Heart right ventricle (tissue), 16 donors: ENCODE data around the gene UBAP1. TPM values are rescaled to one million over a fixed set of nuclear protein-coding genes. Genes with fewer than 3 reads are reported as not detected.

Source experiments
- ATAC-seq, 8 donors: fragments of 200-7000 bp; cut with Tn5 transposase; one replicate each; pipeline ENCODE4 v1.9.1; 2020; ENCODE audit warnings: mild to moderate bottlenecking in 8 of 8, moderate library complexity in 8 of 8, moderate number of reproducible peaks in 1 of 8
- DNase-seq, 2 donors: peaks; one replicate each; pipeline ENCODE4 v3.0.0-alpha.2; 2020
- H3K27ac ChIP-seq, 10 donors: fragments of 200-600 bp; sonication (generic) in 2 of 10; one replicate each; pipeline versions ENCODE4 v1.5.0 to v1.8.0; 2020 to 2022; ENCODE audit warnings: mild to moderate bottlenecking in 3 of 10
- H3K27me3 ChIP-seq, 7 donors: fragments of 200-600 bp; one replicate each; pipeline ENCODE4 v1.8.0; 2021 to 2022; ENCODE audit warnings: mild to moderate bottlenecking in 2 of 7
- H3K36me3 ChIP-seq, 9 donors: fragments of 200-600 bp; sonication (generic) in 1 of 9; one replicate each; pipeline versions ENCODE4 v1.5.0 to v1.8.0; 2020 to 2022; ENCODE audit warnings: mild to moderate bottlenecking in 2 of 9
- H3K4me1 ChIP-seq, 9 donors: fragments of 200-600 bp; sonication (generic) in 1 of 9; one replicate each; pipeline versions ENCODE4 v1.5.0 to v1.8.0; 2020 to 2022; ENCODE audit warnings: mild to moderate bottlenecking in 4 of 9
- H3K4me3 ChIP-seq, 10 donors: fragments of 200-600 bp; sonication (generic) in 2 of 10; one replicate each; pipeline versions ENCODE4 v1.5.0 to v1.8.0; 2020 to 2022; ENCODE audit warnings: mild to moderate bottlenecking in 7 of 10, moderate library complexity in 2 of 10
- H3K9me3 ChIP-seq, 11 donors: fragments of 200-600 bp in 10 of 11; sonication (generic) in 2 of 11; one replicate each; pipeline versions ENCODE4 v1.5.0 to v1.8.0; 2013 to 2022; ENCODE audit warnings: mild to moderate bottlenecking in 2 of 11, control low read depth in 1 of 11, moderate library complexity in 1 of 11
- WGBS, 2 donors: extraction: QIAGEN DNeasy Blood & Tissue Kit; methylation state at CpG; one replicate each; pipeline ENCODE4 v1.1.7; 2013; ENCODE audit warnings: inconsistent platforms in 1 of 2; 5-methylcytosine and 5-hydroxymethylcytosine counted together
- intact Hi-C, 10 donors: fragments of 100-400 bp; cut with DNase I; formaldehyde crosslinking; loops; one replicate each; pipeline versions ENCODE4 v1.11.1 to v1.14.2; 2022
- polyA plus RNA-seq, 2 donors: library from polyadenylated mRNA; stranded (reverse); fragments of 200-250 nt; gene quantifications; one replicate each; pipeline ENCODE4 v1.2.3, GENCODE V29; 2013
- total RNA-seq, 10 donors: library from RNA; stranded (reverse); fragmentation: NEBNext Ultra II Directional in 3 of 10; extraction: Animal tissue kit (Norgen Biotek cat#: 25700) in 3 of 10; gene quantifications; one replicate each; pipeline versions ENCODE4 v1.2.1 to v1.2.4, GENCODE V29; 2021 to 2023
- TF ChIP-seq, protein P1 (sequence below), 9 donors: fragments of 200-600 bp; sonication (generic) in 2 of 9; IDR thresholded peaks; one replicate each; pipeline versions ENCODE4 v1.5.0 to v1.8.0; 2021 to 2022; ENCODE audit warnings: antibody characterized with exemption in 9 of 9, mild to moderate bottlenecking in 5 of 9, moderate library complexity in 1 of 9
- donor health status: Arrhythmogenic right ventricular cardiomyopathy.
- donor health status: ischemic (EF 13 %, LVEDD 7.1; RV severe dilation, severe dysfunction).
- donor health status: healthy with polysubstance abuse.
- donor health status: DM: no; HTN: yes; CAD: no.
- donor health status: DM: no; HTN: no; CAD: no.
- donor health status: ischemic (EF 25% LVEDD 6.9; RV normal size, moderate dysfunction).
- donor health status: ischemic (EF 25% LVEDD 5.7; RV mildly dilated, moderate dysfunction).
- donor health status: healthy.
- donor health status: DM: yes; HTN: yes; CAD: no.
- donor health status: Ischemic cardiomyopathy.
- donor health status: ischemic (EF 35%, LVEDD 5.7; RV mildly dilated, moderate dysfunction).
- donor health status: nonischemic (EF 11% LVEDD 7.7; RV severe dilation, severe dysfunction).
- donor health status: DM: yes; HTN: yes; CAD: no.
- donor health status: PGD.
- donor health status: ischemic (EF 29% LVEDD 5.4; RV normal size, mild dysfunction).
- donor health status: nonischemic (EF 23%, LVEDD 6.1; RV moderate dilation, normal function).

UBAP1 gene
- total and polyA plus RNA-seq, 12 donors = 18.4 to 54.2 (median 42.9) TPM

GRCh38 chr9:34276772-34277171 is 97.9 kb downstream of the UBAP1 start:
- H3K27ac ChIP-seq = no peak overlapping the region
- no peak for DNase-seq
- no peaks in the 10 kb centered on the region for H3K9me3 ChIP-seq
- TF ChIP-seq, protein P1, sequence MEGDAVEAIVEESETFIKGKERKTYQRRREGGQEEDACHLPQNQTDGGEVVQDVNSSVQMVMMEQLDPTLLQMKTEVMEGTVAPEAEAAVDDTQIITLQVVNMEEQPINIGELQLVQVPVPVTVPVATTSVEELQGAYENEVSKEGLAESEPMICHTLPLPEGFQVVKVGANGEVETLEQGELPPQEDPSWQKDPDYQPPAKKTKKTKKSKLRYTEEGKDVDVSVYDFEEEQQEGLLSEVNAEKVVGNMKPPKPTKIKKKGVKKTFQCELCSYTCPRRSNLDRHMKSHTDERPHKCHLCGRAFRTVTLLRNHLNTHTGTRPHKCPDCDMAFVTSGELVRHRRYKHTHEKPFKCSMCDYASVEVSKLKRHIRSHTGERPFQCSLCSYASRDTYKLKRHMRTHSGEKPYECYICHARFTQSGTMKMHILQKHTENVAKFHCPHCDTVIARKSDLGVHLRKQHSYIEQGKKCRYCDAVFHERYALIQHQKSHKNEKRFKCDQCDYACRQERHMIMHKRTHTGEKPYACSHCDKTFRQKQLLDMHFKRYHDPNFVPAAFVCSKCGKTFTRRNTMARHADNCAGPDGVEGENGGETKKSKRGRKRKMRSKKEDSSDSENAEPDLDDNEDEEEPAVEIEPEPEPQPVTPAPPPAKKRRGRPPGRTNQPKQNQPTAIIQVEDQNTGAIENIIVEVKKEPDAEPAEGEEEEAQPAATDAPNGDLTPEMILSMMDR (IDR thresholded peaks at IDR 0.05) = no peak
- 96 to 97% methylated on average over 3 of the region's 3 CpGs for WGBS, 2 donors
- H3K27me3 ChIP-seq = no peaks in the 10 kb centered on the region
- H3K36me3 ChIP-seq = no peaks in the 10 kb centered on the region
- no peak for ATAC-seq
- peaks cover 0 to 11% (median 0%) of the 10 kb centered on the region in 9 donors for H3K4me1 ChIP-seq
- H3K4me3 ChIP-seq = no peak overlapping the region
- intact Hi-C loops = no loop called here

- ATAC-seq = peak in 1 of 8 donors; percentile 18
- TF ChIP-seq, protein P1 (IDR thresholded peaks at IDR 0.05) = no peak
- Histone ChIP-seq H3K4me3 (no peak overlapping the region), H3K4me1 (peaks cover 0 to 8% (median 0%) of the 10 kb centered on the region in 9 donors), H3K9me3 (no peaks in the 10 kb centered on the region), H3K36me3 (no peaks in the 10 kb centered on the region), H3K27me3 (no peaks in the 10 kb centered on the region), H3K27ac (peak overlapping the region in 1 of 10 donors; percentile 29)
- WGBS, 2 donors = 63 to 64% methylated on average over 3 of the region's 3 CpGs
- intact Hi-C loops = no loop called here
- DNase-seq = no peak
Measured at GRCh38 chr9:34279411-34279810, 100.6 kb downstream of the UBAP1 start.

- WGBS, 2 donors = 97 to 98% methylated on average over 1 of the region's 1 CpG
- TF ChIP-seq, protein P1 (IDR thresholded peaks at IDR 0.05) = no peak
- H3K4me1 ChIP-seq = peaks cover 0 to 8% (median 0%) of the 10 kb centered on the region in 9 donors
- DNase-seq (no peak), ATAC-seq (no peak)
- H3K9me3 ChIP-seq = no peaks in the 10 kb centered on the region
- no peak overlapping the region for H3K27ac ChIP-seq
- intact Hi-C loops = no loop called here
- H3K36me3 ChIP-seq = no peaks in the 10 kb centered on the region
- no peak overlapping the region for H3K4me3 ChIP-seq
- no peaks in the 10 kb centered on the region for H3K27me3 ChIP-seq
Measured at GRCh38 chr9:34282096-34282495, 103.3 kb downstream of the UBAP1 start.

DNA sequence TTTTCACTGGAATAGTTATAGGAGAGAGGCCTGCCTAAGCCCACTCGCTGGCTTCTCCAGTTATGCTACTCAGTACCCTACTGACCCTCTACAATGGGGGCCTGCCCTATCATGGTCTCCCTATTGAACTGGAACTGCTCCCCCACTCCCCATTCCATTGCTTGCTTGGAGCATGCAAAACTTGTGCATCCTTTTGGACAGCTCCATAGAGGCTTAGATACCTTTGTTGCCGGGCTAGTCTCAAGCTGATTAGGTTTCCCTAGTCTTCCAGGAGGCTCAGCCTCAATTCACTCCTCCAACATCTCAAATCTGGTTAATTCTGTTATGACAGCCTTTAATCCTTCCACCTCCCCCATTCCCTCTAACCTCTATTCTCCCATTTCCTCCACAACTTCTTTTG is 110.3 kb downstream of the UBAP1 start:
- H3K27ac ChIP-seq = no peak overlapping the region
- TF ChIP-seq, protein P1 (IDR thresholded peaks at IDR 0.05) = no peak
- H3K27me3 ChIP-seq = no peaks in the 10 kb centered on the region
- no peaks in the 10 kb centered on the region for H3K9me3 ChIP-seq
- DNase-seq (no peak), ATAC-seq (no peak)
- peaks cover 0 to 16% (median 0%) of the 10 kb centered on the region in 9 donors for H3K4me1 ChIP-seq
- no peaks in the 10 kb centered on the region for H3K36me3 ChIP-seq
- intact Hi-C loops = no loop called here
- 85 to 87% methylated on average over 2 of the region's 2 CpGs for WGBS, 2 donors
- no peak overlapping the region for H3K4me3 ChIP-seq
